Gastroesophageal sphincter (tissue), 4 donors: ENCODE results near the gene PRTG. TPM values are rescaled to one million over a fixed set of nuclear protein-coding genes. Genes with fewer than 3 reads are reported as not detected.

ENCODE experiments used
- ATAC-seq: fragments of 150-250 bp; one replicate; pipeline ENCODE4 v1.9.1; 2016; ENCODE audit warnings: mild to moderate bottlenecking, moderate library complexity
- H3K27ac ChIP-seq, 4 donors: fragments of 200-600 bp; sonication (generic) in 3 of 4; 1 replicate in 3 of 4; 2 replicates in 1 of 4; pipeline ENCODE4 v1.5.1; 2016 to 2019
- H3K27me3 ChIP-seq: fragments of 200-600 bp; sonication (generic); one replicate; pipeline ENCODE4 v1.5.1; 2019
- H3K36me3 ChIP-seq, 2 donors: fragments of 200-600 bp; sonication (generic); one replicate each; pipeline ENCODE4 v1.5.1; 2019; ENCODE audit warnings: control low read depth in 1 of 2
- H3K4me1 ChIP-seq, 3 donors: fragments of 200-600 bp; sonication (generic); 1 replicate in 2 of 3; 2 replicates in 1 of 3; pipeline ENCODE4 v1.5.1; 2016 to 2019; ENCODE audit warnings: control low read depth in 2 of 3
- H3K4me3 ChIP-seq, 2 donors: fragments of 200-600 bp; sonication (generic); one replicate each; pipeline ENCODE4 v1.5.1; 2019; ENCODE audit warnings: mild to moderate bottlenecking in 1 of 2, moderate library complexity in 1 of 2
- H3K9me3 ChIP-seq, 3 donors: fragments of 200-600 bp; sonication (generic); one replicate each; pipeline ENCODE4 v1.5.1; 2017 to 2019; ENCODE audit warnings: control low read depth in 2 of 3
- CTCF ChIP-seq, 4 experiments: fragments of 200-600 bp in 2 of 4; fragments of 450-650 bp in 2 of 4; sonication (generic) in 1 of 4; IDR thresholded peaks; one replicate each; pipeline ENCODE4 v1.5.1; 2017 to 2019; ENCODE audit warnings: antibody characterized with exemption in 4 of 4, mild to moderate bottlenecking in 2 of 4, moderate library complexity in 2 of 4
- EP300 ChIP-seq: sonication (generic); formaldehyde crosslinking; IDR thresholded peaks from one replicate; pipeline ENCODE4 v1.6.1; 2017; ENCODE audit warnings: antibody characterized with exemption, mild to moderate bottlenecking
- POLR2A ChIP-seq, 2 donors: fragments of 450-650 bp; IDR thresholded peaks; one replicate each; pipeline ENCODE4 v1.6.1; 2017; ENCODE audit warnings: antibody characterized with exemption in 2 of 2, mild to moderate bottlenecking in 2 of 2, moderate library complexity in 1 of 2
- POLR2AphosphoS5 ChIP-seq: sonication (generic); formaldehyde crosslinking; IDR thresholded peaks from one replicate; pipeline ENCODE4 v1.6.1; 2017; ENCODE audit warnings: antibody characterized with exemption
- WGBS, 2 donors: methylation state at CpG; one replicate each; pipeline ENCODE4 v1.1.5; 2018; ENCODE audit warnings: low coverage in 1 of 2; 5-methylcytosine and 5-hydroxymethylcytosine counted together
- total RNA-seq, 4 donors: library from RNA; depleted of rRNA; stranded (reverse); fragments of >200 nt; gene quantifications; one replicate each; pipeline ENCODE4 v1.1.0, GENCODE V29; 2016

PRTG gene
- total RNA-seq, 4 donors from 2014 or later, result 0.81 to 3.3 (median 1.2) TPM

DNA sequence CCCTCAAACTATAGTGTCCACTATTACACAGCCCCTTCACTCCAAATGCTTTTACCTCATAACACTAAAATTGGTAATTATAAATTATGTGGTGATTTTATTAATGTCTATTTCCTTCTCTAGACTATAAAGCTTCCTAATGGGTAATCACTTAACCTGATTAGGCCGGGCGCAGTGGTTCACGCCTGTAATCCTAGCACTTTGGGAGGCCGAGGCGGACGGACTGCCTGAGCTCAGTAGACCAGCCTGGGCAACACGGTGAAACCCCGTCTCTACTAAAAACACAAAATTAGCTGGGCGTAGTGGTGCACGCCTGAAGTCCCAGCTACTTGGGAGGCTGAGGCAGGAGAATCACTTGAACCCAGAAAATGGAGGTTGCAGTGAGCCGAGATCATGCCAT lies 83.5 kb downstream of the PRTG start:
- H3K27ac ChIP-seq, result no peak overlapping the region
- TF ChIP-seq POLR2AphosphoS5 (no peak), EP300 (no peak), POLR2A (IDR thresholded peaks at IDR 0.05) (no peak), CTCF (IDR thresholded peaks at IDR 0.05) (no peak)
- H3K4me3 ChIP-seq, result no peak overlapping the region
- ATAC-seq, result no peak
- no peaks in the 10 kb centered on the region for H3K27me3 ChIP-seq
- WGBS, 2 donors, result 91 to 94% methylated on average over 4 to 5 of the region's 11 CpGs
- H3K36me3 ChIP-seq, result no peaks in the 10 kb centered on the region
- H3K4me1 ChIP-seq, result no peaks in the 10 kb centered on the region
- no peaks in the 10 kb centered on the region for H3K9me3 ChIP-seq

- Histone ChIP-seq H3K27ac (no peak overlapping the region), H3K4me3 (no peak overlapping the region), H3K36me3 (no peaks in the 10 kb centered on the region), H3K4me1 (no peaks in the 10 kb centered on the region), H3K9me3 (no peaks in the 10 kb centered on the region), H3K27me3 (no peaks in the 10 kb centered on the region)
- no peak for TF ChIP-seq POLR2A (IDR thresholded peaks at IDR 0.05)
- TF ChIP-seq EP300, result no peak
- no peak for TF ChIP-seq POLR2AphosphoS5
- no peak for TF ChIP-seq CTCF (IDR thresholded peaks at IDR 0.05)
- 75 to 83% methylated on average over 1 of the region's 1 CpG for WGBS, 2 donors
- ATAC-seq, result no peak
Measured at GRCh38 chr15:55658886-55659285, 84.1 kb downstream of the PRTG start.

GRCh38 chr15:55654561-55655031 lies 88.4 kb downstream of the PRTG start:
- Histone ChIP-seq H3K4me3 (no peak overlapping the region), H3K4me1 (no peaks in the 10 kb centered on the region), H3K27ac (no peak overlapping the region), H3K36me3 (no peaks in the 10 kb centered on the region), H3K27me3 (no peaks in the 10 kb centered on the region), H3K9me3 (no peaks in the 10 kb centered on the region)
- no peak for TF ChIP-seq POLR2AphosphoS5
- no peak for TF ChIP-seq CTCF (IDR thresholded peaks at IDR 0.05)
- TF ChIP-seq POLR2A (IDR thresholded peaks at IDR 0.05), result no peak
- no peak for TF ChIP-seq EP300
- ATAC-seq, result no peak
- 13 to 31% methylated on average over 4 of the region's 4 CpGs for WGBS, 2 donors

DNA sequence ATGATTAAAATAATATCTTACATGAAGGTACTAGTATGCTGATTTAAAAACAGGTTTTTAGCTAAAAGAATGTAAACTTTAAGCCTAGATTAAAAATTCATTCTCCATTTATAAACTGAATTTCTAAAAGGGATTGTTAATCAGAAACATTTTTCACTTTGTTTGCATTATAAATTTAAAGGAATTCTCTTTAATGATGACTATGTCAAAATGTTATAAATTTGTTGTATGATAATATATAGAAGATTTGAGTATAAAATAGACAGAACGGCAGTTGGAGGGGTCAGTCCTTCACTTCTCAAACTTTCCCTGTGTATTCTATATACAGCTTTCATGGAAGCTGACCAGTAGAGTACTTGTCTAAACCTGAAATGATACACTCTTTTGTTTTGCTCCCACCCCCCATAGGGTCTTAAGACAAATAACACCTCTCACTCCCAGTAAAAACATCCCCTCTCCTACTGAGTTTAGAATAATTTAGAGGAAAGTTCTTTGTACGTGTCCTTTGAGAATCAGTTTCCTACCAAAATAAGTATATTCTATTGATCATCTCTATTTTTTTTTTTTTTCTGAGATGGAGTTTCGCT lies 90.0 kb downstream of the PRTG start:
- Histone ChIP-seq H3K9me3 (no peaks in the 10 kb centered on the region), H3K4me3 (no peak overlapping the region), H3K4me1 (no peaks in the 10 kb centered on the region), H3K36me3 (no peaks in the 10 kb centered on the region), H3K27me3 (no peaks in the 10 kb centered on the region), H3K27ac (no peak overlapping the region)
- ATAC-seq, result no peak
- no peak for TF ChIP-seq POLR2A (IDR thresholded peaks at IDR 0.05)
- no peak for TF ChIP-seq POLR2AphosphoS5
- no peak for TF ChIP-seq CTCF (IDR thresholded peaks at IDR 0.05)
- 90 to 100% methylated on average over 2 to 3 of the region's 3 CpGs for WGBS, 2 donors

GRCh38 chr15:55652359-55652758 lies 90.6 kb downstream of the PRTG start:
- WGBS, 2 donors, result 59 to 85% methylated on average over 6 of the region's 7 CpGs
- no peak overlapping the region for H3K4me3 ChIP-seq
- no peaks in the 10 kb centered on the region for H3K4me1 ChIP-seq
- no peak overlapping the region for H3K27ac ChIP-seq
- no peaks in the 10 kb centered on the region for H3K27me3 ChIP-seq
- no peak for ATAC-seq
- TF ChIP-seq CTCF (IDR thresholded peaks at IDR 0.05), result no peak
- TF ChIP-seq POLR2AphosphoS5, result no peak
- TF ChIP-seq POLR2A (IDR thresholded peaks at IDR 0.05), result no peak
- TF ChIP-seq EP300, result no peak
- H3K36me3 ChIP-seq, result no peaks in the 10 kb centered on the region
- no peaks in the 10 kb centered on the region for H3K9me3 ChIP-seq
